MM.1S (cell line): Measurements from ENCODE around the gene XIST.

Source experiments
- EZH2phosphoT487 ChIP-seq: fragments of 300-600 bp; sonication (generic); IDR thresholded peaks from 2 replicates; pipeline ENCODE4 v1.6.1; 2018; ENCODE audit warnings: antibody characterized with exemption, low read length
- TF ChIP-seq, protein P1 (sequence below): fragments of 300-600 bp; sonication (generic); IDR thresholded peaks from 2 replicates; pipeline ENCODE4 v1.5.1; 2016; ENCODE audit warnings: antibody characterized with exemption, low read length, mixed read lengths

GRCh38 chrX:73799888-73800287, 52.6 kb downstream of the XIST start:
- TF ChIP-seq, protein P1, sequence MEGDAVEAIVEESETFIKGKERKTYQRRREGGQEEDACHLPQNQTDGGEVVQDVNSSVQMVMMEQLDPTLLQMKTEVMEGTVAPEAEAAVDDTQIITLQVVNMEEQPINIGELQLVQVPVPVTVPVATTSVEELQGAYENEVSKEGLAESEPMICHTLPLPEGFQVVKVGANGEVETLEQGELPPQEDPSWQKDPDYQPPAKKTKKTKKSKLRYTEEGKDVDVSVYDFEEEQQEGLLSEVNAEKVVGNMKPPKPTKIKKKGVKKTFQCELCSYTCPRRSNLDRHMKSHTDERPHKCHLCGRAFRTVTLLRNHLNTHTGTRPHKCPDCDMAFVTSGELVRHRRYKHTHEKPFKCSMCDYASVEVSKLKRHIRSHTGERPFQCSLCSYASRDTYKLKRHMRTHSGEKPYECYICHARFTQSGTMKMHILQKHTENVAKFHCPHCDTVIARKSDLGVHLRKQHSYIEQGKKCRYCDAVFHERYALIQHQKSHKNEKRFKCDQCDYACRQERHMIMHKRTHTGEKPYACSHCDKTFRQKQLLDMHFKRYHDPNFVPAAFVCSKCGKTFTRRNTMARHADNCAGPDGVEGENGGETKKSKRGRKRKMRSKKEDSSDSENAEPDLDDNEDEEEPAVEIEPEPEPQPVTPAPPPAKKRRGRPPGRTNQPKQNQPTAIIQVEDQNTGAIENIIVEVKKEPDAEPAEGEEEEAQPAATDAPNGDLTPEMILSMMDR, result no peak
- no peak for TF ChIP-seq EZH2phosphoT487
